Effector CD8-positive, alpha-beta T cell (primary cell): ENCODE measurements around the gene BRAF.
A peak's percentile ranks its signal among the peaks of the same experiment; 100 is the strongest.
"Not testable (repeated sequence)": the region's sequence is repeated elsewhere in the genome, so short reads cannot be mapped to it uniquely, and the experiment has no call there.

Experiments used
- DNase-seq: peaks from one replicate; lab custom pipeline; 2025; lab: John Stamatoyannopoulos, UW

The BRAF gene

DNA sequence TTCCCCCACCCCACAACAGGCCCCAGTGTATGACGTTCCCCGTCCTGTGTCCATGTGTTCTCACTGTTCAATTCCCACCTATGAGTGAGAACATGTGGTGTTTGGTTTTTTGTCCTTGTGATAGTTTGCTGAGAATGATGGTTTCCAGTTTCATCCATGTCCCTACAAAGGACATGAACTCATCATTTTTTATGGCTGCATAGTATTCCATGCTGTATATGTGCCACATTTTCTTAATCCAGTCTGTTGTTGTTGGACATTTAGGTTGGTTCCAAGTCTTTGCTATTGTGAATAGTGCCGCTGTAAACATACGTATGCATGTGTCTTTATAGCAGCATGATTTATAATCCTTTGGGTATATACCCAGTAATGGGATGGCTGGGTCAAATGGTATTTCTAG is 216.0 kb downstream of the BRAF start:
- not testable (repeated sequence) for DNase-seq

- DNase-seq, result no peak
Measured at GRCh38 chr7:140707132-140707531, 217.6 kb downstream of the BRAF start.

DNA sequence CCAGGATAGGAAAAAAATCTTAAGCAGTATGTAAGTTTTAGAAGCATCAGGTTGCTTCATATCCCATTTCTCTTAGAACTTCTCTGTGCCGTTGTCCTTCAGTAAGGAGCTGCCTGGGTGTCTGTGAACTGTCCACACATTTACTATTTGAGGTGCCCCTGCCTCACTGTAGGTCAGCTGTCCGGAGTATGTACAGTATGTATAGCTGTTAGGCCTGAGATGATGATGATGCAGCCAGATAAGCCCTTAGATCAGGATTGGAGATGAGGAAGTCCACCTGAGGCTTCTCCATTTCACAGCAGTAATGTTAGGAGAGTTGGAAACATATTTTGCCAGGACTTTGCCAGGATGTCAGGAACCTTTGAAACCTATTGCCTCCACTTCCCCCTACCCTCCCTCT is 220.5 kb downstream of the BRAF start:
- no peak for DNase-seq

DNA sequence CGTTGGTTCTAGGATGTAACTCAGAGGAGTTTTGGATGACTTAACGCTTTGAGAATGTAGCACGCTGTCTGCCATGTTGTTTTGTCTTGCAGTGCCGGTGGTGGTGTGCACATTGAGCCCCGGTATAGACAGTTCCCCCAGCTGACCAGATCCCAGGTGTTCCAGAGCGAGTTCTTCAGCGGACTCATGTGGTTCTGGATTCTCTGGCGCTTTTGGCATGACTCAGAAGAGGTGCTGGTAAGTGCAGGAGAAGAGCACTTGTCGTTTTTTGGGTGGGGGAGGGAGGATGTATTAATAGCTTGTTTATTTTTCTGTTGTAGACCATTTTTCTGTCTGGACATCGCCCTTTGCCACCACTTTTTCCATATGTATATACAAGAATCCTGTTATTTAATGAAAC is 222.0 kb downstream of the BRAF start:
- no peak for DNase-seq

GRCh38 chr7:140698477-140698876 is 226.3 kb downstream of the BRAF start:
- DNase-seq, result no peak

GRCh38 chr7:140697447-140698143 is 227.1 kb downstream of the BRAF start:
- no peak for DNase-seq

DNA sequence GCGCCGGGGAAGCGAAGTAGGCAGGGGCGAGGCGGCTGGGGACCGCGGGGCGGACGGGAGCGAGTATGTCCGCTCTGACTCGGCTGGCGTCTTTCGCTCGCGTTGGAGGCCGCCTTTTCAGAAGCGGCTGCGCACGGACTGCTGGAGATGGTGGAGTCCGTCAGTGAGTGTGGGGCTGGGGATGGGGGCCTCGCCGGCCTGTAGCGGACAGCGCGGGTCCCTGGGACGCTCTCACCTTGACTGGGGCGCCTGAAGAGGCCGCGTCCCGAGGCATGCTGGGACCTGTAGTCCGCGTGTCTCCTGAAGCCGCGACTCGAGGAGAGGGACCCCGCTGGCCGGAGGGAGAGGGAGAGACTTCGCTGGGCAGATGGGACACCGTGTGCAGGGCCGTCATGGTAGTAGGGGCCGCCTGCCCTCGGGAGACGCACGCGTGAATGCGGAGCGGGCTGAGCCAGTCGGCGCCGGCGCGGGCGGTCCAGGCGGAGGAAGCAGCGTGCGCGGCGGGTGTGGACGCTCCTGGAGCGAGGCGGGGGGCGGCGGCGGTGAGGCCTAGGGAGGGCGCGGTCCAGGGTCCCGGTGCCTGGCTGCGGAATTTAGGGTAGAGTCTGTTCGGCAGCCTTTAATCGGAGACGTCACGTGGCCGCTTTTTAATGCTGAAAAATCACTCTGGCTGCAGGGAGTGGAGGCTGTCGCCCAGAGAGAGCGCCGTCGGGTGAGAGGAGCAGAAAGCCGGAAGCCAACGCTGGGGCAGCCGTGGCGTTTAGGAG is 227.9 kb downstream of the BRAF start, which contains the start of gene NDUFB2:
NDUFB2 (plus strand) TSS at position 29 of the 767 bp plus-strand sequence; CDS start at position 66, 37 bp downstream.
- DNase-seq, result peak; percentile 69

DNA sequence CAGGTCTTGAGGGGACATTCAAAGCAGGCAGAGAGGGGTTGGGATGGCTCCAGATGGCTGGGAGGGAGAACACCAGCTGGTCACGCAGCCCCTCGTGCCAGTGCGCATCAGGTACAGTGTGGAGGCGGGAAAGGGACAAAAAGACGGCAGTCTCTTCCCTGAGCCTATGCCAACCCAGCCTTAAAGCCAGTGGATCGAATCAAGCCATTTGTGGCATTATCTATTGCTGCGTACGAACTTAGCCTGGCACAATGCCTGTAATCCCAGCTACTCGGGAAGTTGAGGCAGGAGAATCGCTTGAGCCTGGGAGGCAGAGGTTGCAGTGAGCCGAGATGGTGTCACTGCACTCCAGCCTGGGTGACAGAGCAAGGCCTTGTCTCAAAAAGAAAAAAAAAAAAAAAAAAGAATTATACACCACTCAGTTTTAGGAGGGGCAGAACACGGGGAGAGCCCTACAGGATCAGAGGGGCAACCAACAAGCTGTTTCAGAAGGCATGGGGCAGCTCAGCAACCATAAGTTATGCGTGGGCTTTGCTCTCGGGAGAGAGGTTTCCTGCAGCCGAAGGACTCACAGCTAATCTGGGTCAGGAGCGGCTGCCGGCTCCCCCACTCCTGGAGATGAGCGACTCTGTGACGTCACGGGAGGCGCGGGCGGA is 228.6 kb downstream of the BRAF start:
- peak; percentile 88 for DNase-seq

GRCh38 chr7:140695381-140695780 is 229.3 kb downstream of the BRAF start:
- DNase-seq, result no peak

GRCh38 chr7:140694592-140694991 is 230.1 kb downstream of the BRAF start:
- DNase-seq, result no peak

GRCh38 chr7:140693849-140694248 is 230.9 kb downstream of the BRAF start:
- DNase-seq, result not testable (repeated sequence)

DNA sequence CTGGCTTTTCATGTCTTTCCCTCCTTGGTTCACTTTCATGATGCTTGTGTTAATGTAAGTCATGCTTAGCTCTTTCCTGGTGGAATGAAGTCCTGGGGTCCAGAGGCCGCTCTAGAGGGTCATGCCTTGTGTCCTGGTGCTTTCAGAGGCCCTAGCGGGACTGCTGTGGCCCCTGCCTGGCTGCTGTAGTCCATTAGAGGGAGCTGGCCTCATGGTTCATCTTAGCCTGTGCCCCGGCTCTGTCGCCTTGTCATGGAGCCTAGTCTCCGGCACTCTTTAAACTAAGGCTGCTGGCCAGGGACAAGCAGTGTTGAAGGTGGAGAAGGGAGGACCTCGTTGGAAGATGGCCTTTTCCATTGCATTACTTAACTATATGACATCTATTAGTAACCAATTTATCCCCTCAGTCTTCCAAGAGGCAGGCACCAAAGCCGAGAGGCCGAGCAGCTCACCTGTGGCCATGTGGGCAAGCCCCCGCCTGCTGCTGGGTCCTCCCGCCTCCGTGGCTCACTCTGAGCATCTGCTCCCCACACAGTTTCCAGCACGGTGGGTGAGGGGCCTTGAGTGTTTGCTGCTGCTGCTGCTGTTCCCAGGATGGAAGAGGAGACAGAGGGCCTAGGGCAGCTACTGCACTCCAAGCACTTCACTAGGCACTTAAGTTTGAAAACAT is 233.2 kb downstream of the BRAF start:
- no peak for DNase-seq

- no peak for DNase-seq
Measured at GRCh38 chr7:140689199-140690152, 235.3 kb downstream of the BRAF start.

- no peak for DNase-seq
Measured at GRCh38 chr7:140688341-140688740, 236.4 kb downstream of the BRAF start.

GRCh38 chr7:140686921-140687320 is 237.8 kb downstream of the BRAF start:
- no peak for DNase-seq

GRCh38 chr7:140685407-140686087 is 239.2 kb downstream of the BRAF start:
- no peak for DNase-seq

DNA sequence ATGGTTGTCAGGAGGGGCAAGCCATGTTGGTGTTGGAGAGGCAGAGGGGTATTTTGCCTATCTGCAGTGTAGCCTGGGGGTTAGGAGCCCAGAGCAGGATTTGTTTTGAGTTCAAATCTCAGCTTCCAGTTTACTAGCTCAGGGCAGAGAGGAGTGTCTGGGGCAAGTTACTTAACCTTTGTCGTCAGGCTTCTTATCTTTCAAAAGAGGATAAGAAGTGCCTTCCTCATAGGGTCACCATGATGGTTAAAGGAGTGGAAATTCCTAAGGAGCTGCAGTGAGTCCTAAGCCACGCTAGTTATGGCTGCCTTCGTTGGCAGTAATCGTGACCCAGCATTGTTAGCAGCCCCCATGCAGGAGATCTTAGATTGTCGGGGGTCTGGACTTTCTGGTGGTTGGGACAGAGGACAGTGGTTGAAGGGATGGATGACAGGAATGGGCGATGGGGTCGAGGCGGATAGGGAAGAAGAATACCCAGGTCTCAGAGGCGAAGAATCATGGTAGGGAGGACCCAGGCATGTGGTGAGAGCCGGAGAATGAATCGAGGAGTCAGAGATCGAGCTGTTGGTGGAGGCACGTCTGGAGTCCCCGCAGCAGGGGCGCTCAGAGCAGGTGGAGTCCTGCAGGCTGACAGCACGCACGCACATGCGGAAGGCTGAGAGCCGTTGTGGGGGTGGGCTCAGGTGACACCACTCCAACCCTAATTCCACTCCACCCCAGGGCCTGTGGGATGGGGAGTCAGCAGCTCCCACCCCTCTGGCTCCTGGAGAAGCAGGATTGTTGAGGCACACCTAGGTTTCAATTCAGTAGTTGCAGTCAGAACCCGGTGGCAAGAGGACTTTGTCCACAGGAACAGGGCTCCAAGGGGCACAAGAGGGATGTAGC is 240.4 kb downstream of the BRAF start:
- no peak for DNase-seq

- no peak for DNase-seq
Measured at GRCh38 chr7:140683657-140684056, 241.1 kb downstream of the BRAF start.

DNA sequence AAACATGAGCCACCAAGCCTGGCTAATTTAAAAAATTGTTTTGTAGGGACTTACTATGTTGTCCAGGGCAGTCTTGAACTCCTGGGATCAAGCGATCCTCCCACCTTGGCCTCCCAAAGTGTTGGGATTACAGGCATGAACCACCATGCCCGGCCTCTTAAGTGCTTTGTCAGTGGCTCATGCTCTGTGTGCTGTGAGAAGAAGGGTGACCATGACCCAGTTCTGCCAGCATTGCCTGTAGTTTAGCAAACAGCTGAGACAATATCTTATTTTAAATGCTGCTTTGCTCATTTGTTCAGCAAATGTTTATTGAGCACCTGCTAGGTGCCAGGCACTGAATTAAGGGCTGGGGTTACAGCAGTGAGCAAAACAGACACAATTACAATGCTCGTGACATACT is 243.0 kb downstream of the BRAF start:
- no peak for DNase-seq
